ENCODE data around the gene MUC6.

- TF ChIP-seq POLR2AphosphoS5 (IDR thresholded peaks at IDR 0.05; ENCODE audit: insufficient read depth, low read depth, low read length) (no peak), CTCF (IDR thresholded peaks at IDR 0.05; ENCODE audit: extremely low read depth in 1 of 2, insufficient read depth in 1 of 2, low read depth in 1 of 2, low read length in 2 of 2) (no peak), EZH2 (IDR thresholded peaks at IDR 0.05; ENCODE audit: borderline replicate concordance, low read depth, low read length, severe bottlenecking) (no peak), POLR2A (IDR thresholded peaks at IDR 0.05; ENCODE audit: low read depth, low read length) (no peak), MYC (IDR thresholded peaks at IDR 0.05; ENCODE audit: low read depth, low read length) (no peak), MAX (IDR thresholded peaks at IDR 0.05; ENCODE audit: insufficient read depth, insufficient read length) (no peak)
Observed at GRCh38 chr11:1073851-1074243, 37.3 kb upstream of the MUC6 start.
